ENCODE results near the gene USP47. TPM values are rescaled to one million over a fixed set of nuclear protein-coding genes. Genes with fewer than 3 reads are reported as not detected.

USP47 gene
- total RNA-seq, 1 donor from 2014 or later: 53.7 TPM

DNA sequence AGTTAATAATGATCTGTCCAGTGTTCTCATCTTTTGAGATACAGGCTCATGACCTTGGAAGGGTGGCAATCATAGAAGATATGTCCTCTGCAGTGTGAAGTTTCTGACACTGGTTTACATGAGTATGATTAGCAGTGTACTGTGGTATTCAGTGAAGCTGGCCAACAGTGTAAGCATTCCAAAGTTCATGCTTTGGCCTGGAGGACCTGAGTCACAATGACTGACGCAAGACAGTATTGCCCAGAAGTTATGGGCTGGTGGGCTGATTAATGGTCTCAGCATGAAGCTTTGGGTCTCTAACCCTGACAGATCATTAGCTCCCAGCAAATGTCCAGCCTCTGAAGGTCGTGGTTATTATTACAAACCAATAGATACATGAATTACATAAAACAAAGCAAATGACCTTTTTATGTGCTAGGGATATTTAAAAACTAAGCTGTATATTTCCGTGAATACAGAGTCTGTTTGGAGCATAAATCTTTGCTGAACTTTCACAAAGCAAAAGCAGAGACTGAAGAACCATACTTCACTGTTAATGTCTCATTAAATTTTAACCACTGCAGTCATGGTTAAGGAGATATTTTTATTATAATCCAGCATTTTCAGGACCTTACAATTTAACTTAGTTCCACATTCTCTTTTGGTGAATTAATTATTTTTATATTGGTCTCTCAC, 28.3 kb upstream of the USP47 start:
- peaks cover 7% of the 10 kb centered on the region for H3K9me3 ChIP-seq (replicated peaks)
- peak overlapping the region; percentile 70 for H3K27ac ChIP-seq (replicated peaks)
- no peak for DNase-seq
- peaks cover 20% of the 10 kb centered on the region for H3K4me1 ChIP-seq
- H3K27me3 ChIP-seq (ENCODE audit: low read depth): no peaks in the 10 kb centered on the region
- H3K4me3 ChIP-seq: no peak overlapping the region
- H3K36me3 ChIP-seq: no peaks in the 10 kb centered on the region
- intact Hi-C loops (cut with micrococcal nuclease): no loop called here
- TF ChIP-seq, protein P1, sequence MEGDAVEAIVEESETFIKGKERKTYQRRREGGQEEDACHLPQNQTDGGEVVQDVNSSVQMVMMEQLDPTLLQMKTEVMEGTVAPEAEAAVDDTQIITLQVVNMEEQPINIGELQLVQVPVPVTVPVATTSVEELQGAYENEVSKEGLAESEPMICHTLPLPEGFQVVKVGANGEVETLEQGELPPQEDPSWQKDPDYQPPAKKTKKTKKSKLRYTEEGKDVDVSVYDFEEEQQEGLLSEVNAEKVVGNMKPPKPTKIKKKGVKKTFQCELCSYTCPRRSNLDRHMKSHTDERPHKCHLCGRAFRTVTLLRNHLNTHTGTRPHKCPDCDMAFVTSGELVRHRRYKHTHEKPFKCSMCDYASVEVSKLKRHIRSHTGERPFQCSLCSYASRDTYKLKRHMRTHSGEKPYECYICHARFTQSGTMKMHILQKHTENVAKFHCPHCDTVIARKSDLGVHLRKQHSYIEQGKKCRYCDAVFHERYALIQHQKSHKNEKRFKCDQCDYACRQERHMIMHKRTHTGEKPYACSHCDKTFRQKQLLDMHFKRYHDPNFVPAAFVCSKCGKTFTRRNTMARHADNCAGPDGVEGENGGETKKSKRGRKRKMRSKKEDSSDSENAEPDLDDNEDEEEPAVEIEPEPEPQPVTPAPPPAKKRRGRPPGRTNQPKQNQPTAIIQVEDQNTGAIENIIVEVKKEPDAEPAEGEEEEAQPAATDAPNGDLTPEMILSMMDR (IDR thresholded peaks at IDR 0.05; ENCODE audit: borderline replicate concordance): no peak

DNA sequence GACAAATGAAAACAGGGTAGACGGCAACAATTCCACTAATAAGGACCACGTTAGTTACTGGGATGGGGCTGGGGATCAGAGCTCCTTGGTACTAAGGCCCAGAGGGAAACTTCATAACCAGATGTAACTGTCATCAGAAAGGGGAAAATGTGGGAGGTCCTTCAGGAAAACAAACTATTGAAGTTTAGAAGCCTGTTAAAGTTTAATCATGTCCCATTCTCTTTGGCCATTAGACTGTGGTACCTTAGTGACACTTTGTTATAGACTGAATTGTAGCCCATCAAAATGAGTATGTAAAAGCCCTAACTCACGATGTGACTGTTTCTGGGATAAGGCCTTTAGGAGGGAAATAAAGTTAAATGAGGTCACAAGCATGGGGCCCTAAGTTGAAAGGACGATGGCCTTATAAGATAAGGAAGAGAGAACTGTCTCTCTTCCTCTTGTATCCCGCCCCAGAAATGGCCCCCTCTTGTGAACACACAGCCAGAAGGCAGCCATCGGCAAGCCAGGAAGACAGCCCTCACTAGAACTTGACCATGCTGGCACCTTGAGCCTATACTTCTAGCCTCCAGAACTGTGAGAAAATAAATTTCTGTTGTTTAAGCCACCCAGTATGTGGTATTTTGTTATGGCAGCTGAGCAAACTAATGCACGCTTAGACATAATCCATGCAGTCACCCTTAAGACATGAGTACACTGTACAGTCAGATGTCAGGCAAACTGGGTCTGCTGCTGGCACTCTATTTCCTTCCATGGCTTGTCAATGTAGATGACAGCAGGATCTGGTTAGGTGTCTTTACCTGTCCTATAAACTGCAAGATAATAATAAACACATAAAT, 26.9 kb upstream of the USP47 start:
- intact Hi-C loops (cut with micrococcal nuclease): no loop called here
- H3K27ac ChIP-seq (replicated peaks): no peak overlapping the region
- no peak overlapping the region for H3K4me3 ChIP-seq
- H3K27me3 ChIP-seq (ENCODE audit: low read depth): no peaks in the 10 kb centered on the region
- H3K4me1 ChIP-seq: peaks cover 10% of the 10 kb centered on the region
- TF ChIP-seq, protein P1 (IDR thresholded peaks at IDR 0.05; ENCODE audit: borderline replicate concordance): no peak
- H3K36me3 ChIP-seq: no peaks in the 10 kb centered on the region
- DNase-seq: no peak
- H3K9me3 ChIP-seq (replicated peaks): peaks cover 7% of the 10 kb centered on the region

- DNase-seq: no peak
- no peak overlapping the region for H3K27ac ChIP-seq (replicated peaks)
- intact Hi-C loops (cut with micrococcal nuclease): no loop called here
- TF ChIP-seq, protein P1 (IDR thresholded peaks at IDR 0.05; ENCODE audit: borderline replicate concordance): no peak
- peaks cover 7% of the 10 kb centered on the region for H3K9me3 ChIP-seq (replicated peaks)
- no peak overlapping the region for H3K4me3 ChIP-seq
- no peaks in the 10 kb centered on the region for H3K36me3 ChIP-seq
- no peaks in the 10 kb centered on the region for H3K27me3 ChIP-seq (ENCODE audit: low read depth)
- H3K4me1 ChIP-seq: peaks cover 10% of the 10 kb centered on the region
Measured at GRCh38 chr11:11816511-11817314, 25.1 kb upstream of the USP47 start.

GRCh38 chr11:11817957-11818356, 23.8 kb upstream of the USP47 start:
- no peak for DNase-seq
- intact Hi-C loops (cut with micrococcal nuclease): no loop called here
- Histone ChIP-seq H3K36me3 (no peaks in the 10 kb centered on the region), H3K9me3 (replicated peaks) (peaks cover 7% of the 10 kb centered on the region), H3K27ac (replicated peaks) (no peak overlapping the region), H3K27me3 (ENCODE audit: low read depth) (no peaks in the 10 kb centered on the region), H3K4me3 (no peak overlapping the region), H3K4me1 (peaks cover 7% of the 10 kb centered on the region)
- TF ChIP-seq, protein P1 (IDR thresholded peaks at IDR 0.05; ENCODE audit: borderline replicate concordance): no peak

GRCh38 chr11:11818529-11819121, 23.1 kb upstream of the USP47 start:
- TF ChIP-seq, protein P1 (IDR thresholded peaks at IDR 0.05; ENCODE audit: borderline replicate concordance): no peak

More at GRCh38 chr11:11818529-11819121, 23.1 kb upstream of the USP47 start:
- intact Hi-C loops (cut with micrococcal nuclease): no loop called here
- no peaks in the 10 kb centered on the region for H3K4me1 ChIP-seq
- H3K4me3 ChIP-seq: no peak overlapping the region
- DNase-seq: no peak
- peaks cover 7% of the 10 kb centered on the region for H3K9me3 ChIP-seq (replicated peaks)
- H3K27ac ChIP-seq (replicated peaks): no peak overlapping the region
- no peaks in the 10 kb centered on the region for H3K27me3 ChIP-seq (ENCODE audit: low read depth)
- H3K36me3 ChIP-seq: no peaks in the 10 kb centered on the region
